HG03066 (cell line): ENCODE data around the gene MAP4K4.

Experiments
- ATAC-seq: cut with Tn5 transposase; IDR thresholded peaks from one replicate; pipeline ENCODE4 v1.9.1; 2021; ENCODE audit warnings: low read depth; ENCODE audit not compliant: unreplicated experiment

The MAP4K4 gene

DNA sequence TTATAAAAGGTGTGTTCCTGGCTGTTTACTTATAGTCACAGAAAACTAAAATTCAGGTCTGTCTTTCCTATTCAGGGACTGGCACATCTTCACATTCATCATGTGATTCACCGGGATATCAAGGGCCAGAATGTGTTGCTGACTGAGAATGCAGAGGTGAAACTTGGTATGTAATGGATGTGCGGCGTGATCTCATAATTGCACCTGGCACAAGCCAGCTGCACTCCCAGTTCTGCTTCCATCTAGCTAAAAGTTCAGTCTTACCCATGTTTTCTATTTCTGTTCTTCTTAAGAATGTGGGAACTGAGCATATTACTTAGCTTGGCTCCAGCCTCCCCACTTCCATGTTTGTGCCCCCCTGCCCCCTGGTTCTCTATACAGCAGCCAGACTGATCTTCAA lies 131.9 kb downstream of the MAP4K4 start:
- no peak for ATAC-seq

GRCh38 chr2:101830146-101830545 lies 132.6 kb downstream of the MAP4K4 start:
- no peak for ATAC-seq

- no peak for ATAC-seq
Measured at GRCh38 chr2:101830555-101830954, 133.0 kb downstream of the MAP4K4 start.

DNA sequence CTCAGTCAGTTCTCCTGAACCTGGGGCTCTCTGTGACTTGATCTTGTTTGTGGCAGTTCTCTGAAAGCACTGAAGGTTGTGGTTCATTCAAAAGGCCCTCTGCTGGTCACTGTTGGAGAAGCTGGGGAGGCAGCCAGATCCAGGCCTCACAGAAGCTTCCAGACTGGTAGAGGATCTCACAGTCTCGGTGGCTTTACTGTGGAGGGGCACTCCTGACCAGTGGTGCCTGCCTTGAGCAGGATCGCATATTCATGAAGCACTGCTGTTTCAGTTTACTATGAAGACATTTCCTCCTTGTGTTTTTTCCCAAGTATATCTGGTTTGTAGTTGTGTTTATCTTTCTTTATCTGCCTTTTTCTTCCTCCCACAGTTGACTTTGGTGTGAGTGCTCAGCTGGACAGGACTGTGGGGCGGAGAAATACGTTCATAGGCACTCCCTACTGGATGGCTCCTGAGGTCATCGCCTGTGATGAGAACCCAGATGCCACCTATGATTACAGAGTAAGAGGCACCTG lies 133.9 kb downstream of the MAP4K4 start:
- peak; percentile 62 for ATAC-seq

- no peak for ATAC-seq
Measured at GRCh38 chr2:101832114-101832513, 134.6 kb downstream of the MAP4K4 start.

- no peak for ATAC-seq
Measured at GRCh38 chr2:101833890-101834523, 136.5 kb downstream of the MAP4K4 start.

GRCh38 chr2:101837354-101837753 lies 139.8 kb downstream of the MAP4K4 start:
- no peak for ATAC-seq

DNA sequence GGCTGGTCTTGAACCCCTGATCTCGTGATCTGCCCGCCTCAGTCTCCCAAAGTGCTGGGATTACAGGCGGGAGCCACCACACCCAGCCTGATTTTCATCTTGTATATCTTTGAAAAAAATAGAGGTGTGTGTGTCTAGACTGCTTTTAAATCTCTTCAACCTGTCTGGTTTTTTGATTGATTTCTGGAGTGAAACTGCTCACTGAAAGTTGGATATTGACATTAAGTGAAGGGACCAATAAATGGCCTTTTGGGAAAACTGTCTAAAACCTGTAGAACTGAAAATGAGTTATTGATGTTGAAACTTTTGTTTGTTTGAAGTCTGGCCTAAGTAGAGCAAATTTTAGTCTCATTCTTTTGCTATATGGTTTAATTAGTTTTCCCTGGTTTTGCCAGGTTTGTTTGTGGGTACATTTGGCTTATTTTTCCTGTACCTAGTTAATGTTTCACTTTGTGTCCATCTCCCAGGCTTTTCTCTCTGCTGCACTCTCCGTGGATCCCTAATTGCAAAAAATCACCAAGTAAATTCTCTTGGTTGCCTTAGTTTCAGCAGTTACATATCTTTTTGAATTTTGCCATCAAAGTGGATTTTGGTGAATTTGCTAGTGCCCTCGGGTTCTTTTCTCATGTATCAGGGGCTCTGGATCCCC lies 144.3 kb downstream of the MAP4K4 start:
- no peak for ATAC-seq

GRCh38 chr2:101842471-101842870 lies 145.0 kb downstream of the MAP4K4 start:
- ATAC-seq, result no peak

GRCh38 chr2:101843048-101843447 lies 145.5 kb downstream of the MAP4K4 start:
- ATAC-seq, result no peak

DNA sequence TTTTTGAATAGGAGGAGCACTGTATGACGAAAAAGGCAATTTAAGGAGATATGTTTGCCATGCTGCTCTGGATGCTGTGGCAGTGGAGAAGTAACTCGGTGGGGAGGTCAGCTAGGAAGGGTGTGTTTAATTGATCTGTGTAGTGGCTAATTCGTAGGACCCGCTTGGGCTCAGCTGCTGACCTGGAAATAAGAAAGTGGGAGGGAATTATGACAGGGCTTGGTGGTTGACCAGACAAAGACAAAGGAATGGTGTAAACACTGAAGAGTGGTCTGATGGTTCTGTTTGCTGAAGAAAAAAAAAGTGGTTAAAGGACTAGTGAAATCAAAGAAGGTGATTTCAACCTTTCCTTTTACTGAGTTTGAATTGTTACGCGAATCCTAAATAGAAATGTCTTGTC lies 146.0 kb downstream of the MAP4K4 start:
- ATAC-seq, result no peak

DNA sequence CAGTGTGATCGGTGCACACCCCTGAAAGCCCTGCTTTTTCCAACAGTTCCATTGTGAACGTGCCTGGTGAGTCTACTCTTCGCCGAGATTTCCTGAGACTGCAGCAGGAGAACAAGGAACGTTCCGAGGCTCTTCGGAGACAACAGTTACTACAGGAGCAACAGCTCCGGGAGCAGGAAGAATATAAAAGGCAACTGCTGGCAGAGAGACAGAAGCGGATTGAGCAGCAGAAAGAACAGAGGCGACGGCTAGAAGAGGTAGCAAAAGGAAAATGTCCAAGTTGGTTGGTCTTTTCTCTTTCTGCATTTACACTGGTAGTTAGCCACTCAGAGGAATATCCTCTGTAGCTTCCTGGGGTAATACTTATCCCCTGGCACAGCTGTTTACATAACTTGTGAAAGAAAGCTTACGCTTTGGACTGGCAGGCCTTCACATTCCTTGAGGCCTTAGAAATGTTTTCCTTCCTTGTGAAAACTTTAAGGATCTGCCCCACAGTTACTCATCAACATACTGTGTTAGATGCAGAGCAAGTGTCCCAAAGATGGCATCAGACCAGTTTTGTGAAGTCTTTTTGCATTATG lies 146.6 kb downstream of the MAP4K4 start:
- ATAC-seq, result no peak

DNA sequence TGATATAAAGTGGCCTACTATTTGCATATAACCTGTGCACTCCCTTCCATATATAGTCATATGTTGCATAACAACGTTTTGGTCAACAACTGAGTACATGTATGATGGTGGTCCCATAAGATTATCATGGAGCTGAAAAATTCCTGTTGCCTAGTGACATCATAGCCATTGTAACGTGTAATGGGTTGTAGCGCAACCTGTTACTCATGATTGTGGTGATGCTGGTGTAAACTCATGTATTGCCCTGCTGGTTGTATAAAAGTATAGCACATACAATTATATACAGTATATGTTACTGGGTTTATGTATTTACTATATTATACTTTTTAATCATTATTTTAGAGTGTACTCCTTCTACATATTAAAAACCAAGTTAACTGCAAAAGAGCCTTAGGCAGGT lies 149.5 kb downstream of the MAP4K4 start:
- ATAC-seq, result no peak

DNA sequence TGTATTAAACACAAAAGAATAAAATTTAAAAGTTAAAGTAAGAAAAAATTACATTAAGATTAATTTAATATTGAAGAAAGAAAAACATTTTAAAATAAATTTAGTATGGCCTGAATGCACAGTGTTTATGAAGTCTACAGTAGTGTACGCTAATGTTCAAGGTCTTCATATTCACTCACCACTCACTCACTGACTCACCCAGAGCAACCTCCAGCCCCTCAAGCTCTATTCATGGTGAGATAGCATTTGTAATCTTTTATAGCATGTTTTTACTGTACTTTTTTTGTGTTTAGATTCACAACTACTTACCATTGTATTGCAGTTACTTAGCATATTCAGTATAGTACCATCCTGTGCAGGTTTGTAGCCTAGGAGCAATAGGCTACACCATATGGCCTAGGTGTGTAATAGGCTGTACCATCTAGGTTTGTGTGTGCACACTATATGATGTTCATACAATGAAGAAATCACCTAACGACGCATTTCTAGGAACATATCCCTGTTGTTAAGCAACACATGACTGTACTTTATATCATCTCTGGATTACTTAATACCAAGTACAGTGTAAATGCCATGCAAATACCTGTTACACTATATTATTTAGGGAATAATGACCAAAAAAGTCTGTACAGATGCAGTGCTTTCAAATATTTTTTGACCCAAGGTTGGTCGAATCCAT lies 150.3 kb downstream of the MAP4K4 start:
- no peak for ATAC-seq

DNA sequence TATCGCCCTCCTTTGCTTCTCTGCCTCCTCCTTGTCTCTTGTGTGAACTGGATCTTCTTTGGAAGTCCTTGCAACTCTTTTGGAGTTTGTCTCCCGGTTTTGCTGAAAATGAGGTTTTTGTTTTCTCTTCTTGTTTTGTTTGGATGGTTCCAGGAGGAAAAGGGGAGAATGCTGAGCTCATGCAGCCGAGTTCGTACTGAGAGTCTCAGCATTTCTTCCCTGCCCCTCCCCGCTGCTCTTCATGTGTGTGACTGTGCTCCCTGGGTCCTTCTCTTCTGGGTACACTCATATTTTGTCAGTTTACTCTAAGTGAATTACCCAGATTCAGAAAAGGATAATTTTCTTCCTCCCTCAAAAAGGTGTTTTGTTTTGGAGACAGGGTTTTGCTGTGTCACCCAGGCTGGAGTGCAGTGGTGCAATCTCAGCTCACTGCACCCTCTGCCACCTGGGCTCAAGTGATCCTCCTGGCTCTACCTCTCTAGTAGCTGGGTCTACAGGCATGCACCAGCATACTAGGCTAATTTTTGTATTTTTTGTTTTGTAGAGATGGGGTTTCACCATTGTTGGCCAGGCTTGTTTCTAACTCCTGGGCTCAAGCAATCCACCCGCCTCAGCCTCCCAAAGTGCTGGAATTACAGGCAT lies 151.4 kb downstream of the MAP4K4 start:
- no peak for ATAC-seq

GRCh38 chr2:101850450-101850849 lies 152.9 kb downstream of the MAP4K4 start:
- ATAC-seq, result no peak

GRCh38 chr2:101850991-101851390 lies 153.5 kb downstream of the MAP4K4 start:
- no peak for ATAC-seq

DNA sequence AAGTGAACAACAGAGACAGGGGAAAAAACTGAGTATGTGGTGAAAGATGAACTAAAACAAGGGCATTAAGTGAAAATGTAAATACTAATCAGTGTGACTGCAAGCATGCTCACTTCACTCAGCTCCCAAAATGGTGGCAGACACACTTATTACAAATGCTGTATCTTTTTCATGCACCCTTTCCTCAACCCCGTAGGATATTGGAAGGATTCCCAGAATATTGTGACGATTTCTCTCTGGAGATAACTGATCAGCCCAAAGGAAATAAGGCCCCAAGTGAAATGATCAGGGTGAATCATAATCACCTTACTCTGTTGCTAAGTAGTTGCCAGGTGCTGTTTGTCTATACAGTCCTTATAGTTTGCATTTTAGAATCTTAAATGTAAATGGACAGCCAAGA lies 155.3 kb downstream of the MAP4K4 start:
- no peak for ATAC-seq

DNA sequence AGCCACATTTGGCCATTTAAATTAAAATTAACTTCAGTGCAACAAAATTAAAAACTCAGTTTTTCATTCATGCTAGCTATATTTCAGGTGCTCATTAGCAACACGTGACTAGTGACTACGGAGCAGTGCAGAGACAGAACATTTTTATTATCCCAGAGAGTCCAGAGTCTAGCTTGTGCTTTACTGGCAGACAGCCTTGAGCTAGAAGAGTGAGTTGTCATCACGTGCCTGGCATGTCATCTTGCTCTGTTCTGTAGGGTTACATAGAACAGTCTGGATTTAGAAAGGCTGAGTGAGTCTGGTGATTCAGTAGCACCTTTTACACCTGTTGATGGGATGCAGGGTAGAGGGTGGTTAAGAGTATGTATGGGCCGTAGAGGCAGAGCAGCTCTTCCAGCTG lies 157.4 kb downstream of the MAP4K4 start:
- no peak for ATAC-seq

DNA sequence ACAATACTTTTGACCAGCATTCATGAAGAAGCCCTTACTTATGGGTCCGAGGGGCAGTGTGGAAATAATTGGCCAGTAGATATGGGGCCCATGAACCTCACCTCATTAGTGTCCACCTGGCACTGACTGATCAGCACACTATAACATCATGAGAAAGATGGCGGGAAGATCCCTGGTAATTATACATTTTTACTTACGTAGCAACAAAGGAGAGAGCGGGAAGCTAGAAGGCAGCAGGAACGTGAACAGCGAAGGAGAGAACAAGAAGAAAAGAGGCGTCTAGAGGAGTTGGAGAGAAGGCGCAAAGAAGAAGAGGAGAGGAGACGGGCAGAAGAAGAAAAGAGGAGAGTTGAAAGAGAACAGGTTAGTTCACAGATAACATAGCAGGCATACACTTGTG lies 158.3 kb downstream of the MAP4K4 start:
- ATAC-seq, result no peak

DNA sequence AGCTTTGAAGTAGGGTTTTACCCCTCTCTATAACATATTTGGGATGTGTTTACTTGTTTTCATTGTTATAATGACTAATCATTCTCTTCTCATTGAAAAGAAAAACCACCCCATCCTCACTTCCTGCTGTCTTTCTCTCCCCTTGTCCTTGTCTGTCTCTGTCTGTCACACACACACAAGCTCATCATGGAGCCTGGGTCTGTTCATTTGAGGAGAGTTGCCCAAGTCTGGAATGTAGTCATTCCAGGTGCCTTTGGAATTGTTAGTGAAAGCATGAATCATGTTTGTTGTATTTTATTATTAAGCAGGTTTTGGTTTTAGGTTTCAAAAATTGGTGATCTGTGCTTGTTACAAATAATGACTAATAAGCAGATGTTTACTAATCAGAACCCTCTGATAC lies 160.7 kb downstream of the MAP4K4 start:
- ATAC-seq, result no peak
